ENCODE measurements around the gene MOCOS.

MOCOS gene

DNA sequence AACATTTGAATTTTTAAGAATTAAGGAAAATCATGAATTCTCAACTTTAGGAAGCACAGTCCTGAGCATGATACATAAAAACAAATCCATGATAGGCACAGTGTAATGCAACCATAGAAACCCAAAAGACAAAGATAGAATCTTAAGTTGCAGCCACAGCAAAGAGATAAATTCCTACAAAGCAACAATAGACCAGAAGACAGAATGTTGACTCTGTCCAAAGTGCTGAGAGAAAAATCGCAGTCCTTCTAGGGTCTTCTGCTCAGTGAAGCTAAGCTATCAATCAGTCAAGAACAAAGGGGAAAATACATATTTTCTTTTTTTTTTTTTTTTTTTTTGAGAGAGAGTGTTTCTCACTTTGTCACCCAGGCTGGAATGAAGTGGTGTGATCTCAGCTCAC lies 88.3 kb downstream of the MOCOS start:
- no peak for DNase-seq

DNA sequence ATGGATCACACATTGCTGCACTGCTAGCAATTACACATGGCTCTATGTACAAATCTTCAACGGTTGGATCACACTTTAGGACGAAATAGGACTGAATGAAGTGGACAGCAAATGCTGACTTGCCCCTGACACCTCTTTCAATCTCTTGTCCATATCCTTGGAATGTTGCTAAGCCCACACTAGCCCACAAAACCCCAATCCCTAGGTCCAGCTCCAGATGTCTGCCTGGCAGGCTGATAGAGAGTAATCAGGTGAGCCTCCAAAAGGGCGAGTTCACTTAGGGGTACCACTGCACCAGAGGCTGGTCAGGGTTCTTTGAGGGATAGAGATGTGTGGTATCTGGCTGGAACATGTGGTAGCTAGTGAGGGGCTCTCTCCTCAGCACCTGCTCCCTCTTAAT lies 91.7 kb downstream of the MOCOS start:
- DNase-seq: no peak

DNA sequence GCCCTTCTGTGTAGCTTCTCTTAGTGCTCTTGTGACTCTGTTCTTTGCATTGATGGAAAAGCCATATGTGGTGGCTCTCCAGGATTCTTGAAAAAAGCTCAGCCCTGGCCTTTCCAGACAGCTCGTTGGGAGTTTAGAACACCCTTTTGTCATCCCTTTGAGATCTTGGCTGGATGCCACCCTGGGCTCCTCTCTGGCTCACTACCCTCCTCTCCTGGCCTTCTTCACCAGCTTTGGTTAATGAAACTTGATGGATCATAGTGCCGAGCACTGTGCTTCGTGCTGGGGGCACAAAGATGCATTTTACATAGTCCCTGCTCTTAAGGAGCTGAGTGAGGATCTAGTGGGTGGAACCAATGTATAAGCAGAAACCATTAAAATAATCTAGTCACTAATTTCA lies 94.6 kb downstream of the MOCOS start:
- no peak for DNase-seq

DNA sequence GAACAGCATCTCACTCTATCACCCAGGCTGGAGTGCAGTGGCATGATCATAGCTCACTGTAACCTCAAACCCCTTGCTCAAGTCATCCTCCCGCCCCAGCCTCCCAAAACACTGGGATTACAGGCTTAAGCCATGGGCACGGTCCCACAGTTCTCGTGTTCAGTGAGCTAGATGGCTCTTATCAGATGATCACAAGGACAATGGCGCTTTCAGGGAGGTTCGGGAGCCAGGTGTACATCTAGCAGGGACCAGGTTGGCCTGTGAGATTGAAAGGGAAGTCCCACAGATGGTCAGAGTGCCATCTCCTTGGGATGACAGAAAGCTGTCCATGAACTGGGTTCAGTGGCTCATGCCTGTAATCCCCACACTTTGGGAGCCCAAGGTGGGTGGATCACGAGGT lies 96.2 kb downstream of the MOCOS start:
- no peak for DNase-seq

DNA sequence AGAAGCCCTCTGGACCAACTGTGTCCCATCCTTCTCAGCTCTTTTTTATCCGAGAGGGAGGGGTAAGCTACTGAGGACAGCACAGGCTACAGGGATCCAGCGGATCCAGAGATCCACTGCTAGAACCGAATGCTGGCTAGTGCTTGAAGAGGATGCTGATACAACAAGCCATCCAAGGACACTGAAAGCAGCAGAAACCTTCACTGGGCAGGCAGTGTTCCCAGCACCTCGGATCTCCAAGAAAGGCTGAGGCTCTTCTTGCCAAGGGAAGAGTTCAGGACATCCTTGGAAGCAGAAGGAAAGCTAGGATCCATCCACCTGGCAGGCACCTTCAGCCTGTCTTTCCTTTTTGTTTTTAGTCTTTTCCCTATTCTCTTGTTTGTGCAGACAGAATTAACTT lies 97.0 kb downstream of the MOCOS start:
- no peak for DNase-seq

DNA sequence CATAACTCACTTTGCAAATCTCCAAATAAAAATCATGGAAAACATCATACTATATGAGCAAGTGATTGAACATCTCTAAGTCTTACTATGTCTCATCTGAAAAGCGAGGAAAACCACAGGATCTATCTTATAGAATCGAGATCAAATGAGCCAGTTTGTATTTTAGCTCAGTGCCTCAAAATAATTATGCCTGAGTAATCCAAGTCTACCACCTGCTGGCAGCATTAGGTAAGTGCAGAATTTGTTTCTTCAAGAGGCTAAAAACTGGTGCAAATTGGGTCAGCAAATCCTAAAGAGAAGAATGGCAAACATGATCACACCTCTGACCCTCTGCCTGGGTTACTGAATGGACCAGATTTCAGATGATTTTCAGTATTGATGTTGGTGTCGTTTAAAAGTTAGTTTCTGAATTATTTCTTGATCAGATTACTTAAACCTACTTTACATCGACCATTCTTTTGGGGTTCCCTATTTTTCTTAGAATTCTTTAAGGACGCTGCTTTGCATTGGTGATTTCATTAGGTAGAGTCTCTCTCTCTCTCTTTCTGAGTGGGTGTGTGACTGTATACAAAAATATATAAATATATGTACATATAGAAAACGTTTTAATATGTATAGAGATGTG lies 97.5 kb downstream of the MOCOS start:
- DNase-seq: peak; percentile 69

DNA sequence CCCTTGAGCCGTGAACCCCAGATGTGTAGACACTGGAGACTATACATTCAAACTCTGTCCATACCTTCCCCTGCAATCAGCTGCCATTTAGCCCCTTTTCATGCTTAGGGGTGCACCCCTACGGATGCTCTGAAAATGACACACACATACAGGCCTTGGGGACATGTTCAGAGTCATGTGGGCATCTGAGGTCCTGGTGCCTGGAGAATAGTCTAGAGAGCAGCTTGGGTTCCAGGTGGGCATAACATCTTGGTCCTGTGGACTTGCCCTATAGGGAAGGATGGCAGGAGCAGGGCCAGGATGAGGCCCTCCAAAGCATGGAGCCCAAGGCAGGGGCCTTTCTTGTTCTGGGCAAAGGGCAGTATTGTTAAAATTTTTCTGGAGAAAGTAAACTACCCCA lies 100.4 kb downstream of the MOCOS start:
- no peak for DNase-seq

DNA sequence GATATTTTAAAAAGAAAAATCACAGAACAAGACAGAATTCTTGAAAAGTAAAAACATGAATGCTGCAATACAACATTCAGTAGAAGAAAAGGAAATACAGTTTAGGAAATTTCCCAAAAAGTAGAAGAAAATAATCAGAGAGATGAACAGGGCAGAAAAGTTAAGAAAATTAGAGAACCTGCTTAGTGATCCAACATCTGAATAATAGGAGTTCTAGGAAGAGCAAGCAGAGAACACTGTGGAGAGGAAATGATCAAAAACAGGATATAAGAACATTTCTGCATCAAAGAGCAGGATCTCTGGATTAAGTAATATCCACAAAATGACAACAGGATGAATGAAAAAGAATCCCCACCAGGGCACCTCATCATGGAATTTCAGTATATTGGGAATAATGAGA lies 101.4 kb downstream of the MOCOS start:
- DNase-seq: no peak

DNA sequence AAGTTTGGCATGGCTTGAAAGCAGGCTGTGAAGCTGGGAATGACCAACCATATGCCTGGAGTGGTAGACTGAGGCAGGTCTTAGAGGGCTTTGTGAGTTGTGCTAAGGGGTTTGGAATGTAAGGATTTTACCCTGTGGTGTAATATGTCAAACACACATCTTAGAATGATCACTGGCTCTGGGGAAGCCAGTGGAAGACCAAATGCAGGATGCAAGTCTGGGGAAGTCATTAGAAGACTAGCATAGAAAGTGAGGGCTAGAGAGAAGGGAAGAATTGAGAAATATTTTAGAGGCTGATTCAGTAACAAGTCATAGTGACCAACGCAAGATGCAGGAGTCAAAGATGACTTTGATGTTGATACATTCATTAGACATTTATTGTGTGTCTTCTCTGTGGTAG lies 106.7 kb downstream of the MOCOS start:
- DNase-seq: no peak

DNA sequence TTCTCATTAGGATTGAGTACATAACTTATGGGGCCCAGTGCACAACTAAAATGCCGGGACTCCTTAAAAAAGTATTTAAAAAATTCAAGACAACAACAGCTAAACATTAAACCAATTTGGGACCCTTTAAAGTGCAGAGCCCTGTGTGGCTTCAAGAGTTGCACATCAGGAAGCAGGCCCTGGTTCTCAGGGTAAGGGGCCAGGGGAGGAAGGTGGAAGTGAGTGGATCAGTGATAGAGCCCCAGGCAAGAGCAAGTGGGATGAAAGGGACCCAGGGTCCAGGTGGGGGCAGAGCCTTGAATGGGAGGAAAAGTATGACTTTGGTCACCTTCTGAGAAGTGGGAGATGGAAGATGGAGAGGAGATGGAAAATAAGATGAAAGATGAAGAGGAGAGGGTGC lies 107.9 kb downstream of the MOCOS start:
- DNase-seq: no peak

DNA sequence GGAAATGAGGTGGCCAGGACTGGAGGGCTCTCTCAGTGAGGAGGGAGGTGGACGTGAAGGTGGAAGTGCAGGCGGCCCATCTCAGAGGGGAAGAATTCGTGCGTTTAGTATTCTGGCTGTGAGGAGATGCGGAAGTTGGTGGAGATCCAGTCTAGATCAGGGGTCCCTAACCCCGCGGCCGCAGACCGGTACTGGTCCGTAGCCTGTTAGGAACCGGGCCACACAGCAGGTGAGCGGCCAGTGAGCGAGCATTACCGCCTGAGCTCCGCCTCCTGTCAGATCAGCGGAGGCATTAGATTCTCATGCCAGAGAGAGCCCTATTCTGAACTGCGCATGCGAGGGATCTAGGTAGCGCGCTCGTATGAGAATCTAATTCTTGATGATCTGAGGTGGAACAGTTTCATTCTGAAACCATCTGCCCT lies 108.6 kb downstream of the MOCOS start:
- DNase-seq: peak; percentile 36

DNA sequence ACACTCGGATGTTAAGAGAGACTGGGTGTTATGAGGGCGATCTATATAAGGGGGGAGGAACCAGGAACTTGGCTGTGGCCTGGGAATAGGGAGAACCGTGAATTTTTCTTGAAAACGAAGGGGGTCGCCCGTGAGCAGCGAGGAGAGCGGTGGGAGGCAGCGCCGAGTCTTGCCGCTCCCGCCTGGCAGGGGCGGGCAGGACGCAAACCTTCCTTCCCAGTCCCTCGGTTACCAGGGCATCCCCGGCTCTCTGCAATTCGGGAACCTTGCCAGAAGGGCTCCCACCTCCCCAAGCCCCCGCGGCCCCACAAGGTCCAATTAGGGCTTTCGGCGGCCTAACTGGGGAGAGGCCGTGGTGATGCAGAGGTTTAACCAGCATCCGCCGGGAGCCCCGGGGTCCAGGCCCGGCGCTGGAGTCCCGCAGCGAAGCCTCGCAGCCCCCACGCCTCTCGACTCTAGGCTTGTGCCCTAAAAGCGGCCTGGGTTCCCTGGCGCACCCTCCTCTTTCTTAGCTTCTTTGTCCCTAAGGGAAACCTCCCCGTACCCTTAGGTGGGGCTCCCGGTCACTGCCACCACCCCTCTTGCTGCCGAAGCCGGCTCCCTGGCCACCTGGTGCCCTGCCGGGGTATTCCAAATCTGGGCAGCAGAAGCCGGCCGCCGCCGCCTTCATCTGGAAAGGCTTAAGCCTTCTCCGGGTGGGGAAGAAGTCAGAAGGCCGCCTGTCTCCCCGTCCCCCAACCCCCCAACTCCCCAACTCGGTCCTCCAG lies 109.5 kb downstream of the MOCOS start:
- peak; percentile 83 for DNase-seq

DNA sequence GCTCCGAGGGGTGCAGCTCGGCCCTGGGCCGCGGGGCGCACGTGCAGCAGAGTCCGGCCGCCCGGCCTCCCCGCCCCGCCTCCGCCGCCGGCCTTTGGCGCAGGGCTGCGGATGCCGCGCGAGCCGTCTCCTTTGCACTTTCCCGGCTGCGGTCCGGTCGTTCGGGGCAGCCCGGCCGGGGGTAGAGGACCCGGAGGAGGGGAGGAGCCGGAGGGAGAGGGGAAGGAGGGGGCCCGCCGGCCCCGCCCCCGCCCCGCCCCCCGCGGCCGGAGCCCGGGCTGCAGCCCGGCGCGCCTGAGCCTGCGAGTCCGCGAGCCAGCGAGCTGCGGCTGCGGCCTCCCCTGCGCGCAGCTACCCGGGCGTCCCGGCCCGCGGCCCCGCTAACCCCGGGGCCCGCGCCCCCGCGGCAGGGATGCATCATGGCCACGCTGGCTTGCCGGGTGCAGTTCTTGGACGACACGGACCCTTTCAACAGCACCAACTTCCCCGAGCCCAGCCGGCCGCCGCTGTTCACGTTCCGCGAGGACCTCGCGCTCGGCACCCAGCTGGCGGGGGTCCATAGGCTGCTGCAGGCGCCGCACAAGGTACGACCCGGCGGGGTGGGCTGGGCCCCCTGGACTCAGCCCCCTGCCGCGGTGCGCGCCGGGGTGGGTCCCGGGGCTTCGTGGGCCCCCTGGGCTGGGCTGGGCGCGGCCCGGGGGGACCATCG lies 110.3 kb downstream of the MOCOS start, which contains the start of gene FHOD3:
Gene FHOD3 (plus strand): TSS at position 297 of the 709 bp plus-strand sequence. CDS start 123 bp downstream, at position 420.
- peak; percentile 84 for DNase-seq

DNA sequence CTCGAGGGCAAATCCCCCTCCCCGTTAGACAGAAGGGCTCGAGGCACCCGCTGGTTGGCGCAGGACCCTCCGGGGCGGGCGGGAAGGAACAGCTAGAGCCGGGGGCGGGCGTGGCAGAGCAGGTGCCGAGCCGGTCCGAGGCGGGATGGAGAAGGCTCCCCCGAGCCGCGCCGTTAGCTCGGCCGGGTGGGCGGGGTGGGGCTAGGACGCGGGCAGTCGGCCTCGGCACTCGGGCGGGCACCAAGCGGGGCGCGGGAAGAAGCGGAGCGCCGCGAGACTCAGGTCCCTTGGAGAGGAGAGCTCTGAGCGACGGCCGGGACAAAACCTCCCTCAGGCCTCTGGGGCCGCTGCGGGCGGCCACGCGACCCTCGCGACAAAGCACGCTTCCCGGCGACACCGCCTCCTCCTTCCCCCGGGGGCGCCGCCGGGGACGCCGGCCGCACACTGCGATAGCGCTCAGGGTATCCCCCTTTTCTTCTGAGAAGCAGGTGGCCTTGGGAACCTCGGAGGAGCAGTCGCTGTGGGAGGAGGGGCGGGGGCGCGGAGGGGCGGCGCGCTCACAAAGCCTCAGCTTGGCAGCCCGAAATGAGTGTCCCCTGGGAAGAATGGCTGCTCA lies 110.9 kb downstream of the MOCOS start:
- peak; percentile 53 for DNase-seq

DNA sequence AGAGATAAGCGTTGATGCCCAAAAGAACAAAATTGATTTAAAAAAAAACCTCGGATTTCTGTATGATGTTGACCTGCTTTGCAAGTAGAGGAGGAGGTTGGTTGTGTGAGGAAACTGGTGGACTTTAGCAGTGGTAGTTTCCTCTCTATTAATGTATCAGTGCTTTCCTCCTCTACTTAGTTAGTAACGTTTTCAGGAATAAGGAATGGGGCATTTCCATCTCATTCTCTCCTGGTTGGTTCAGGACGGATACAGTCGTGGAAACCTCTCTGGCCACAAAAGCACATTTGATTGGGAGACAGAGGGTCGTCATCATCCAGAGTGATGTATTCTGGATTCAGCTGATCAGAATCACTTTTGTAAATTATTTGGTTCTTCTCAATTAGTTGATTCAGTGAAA lies 111.7 kb downstream of the MOCOS start:
- DNase-seq: no peak

DNA sequence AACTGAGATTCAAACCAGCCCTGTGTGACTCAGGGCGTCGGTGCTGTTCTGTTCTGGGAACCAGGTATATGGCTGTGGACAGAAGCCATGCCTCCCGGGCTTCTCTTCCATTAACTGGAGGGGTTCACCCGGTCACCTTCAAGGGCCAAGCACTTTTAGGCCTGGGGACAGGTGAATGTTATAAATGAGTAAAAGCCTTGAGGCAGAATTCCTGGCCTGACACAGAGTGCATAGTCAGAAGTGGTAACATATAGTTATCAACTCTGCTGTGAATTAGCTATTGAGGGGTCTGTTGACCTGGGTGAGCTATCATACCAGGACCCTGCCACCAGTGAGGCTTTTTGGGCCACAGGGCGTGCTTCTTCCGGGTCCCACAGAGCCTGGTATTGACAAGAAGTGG lies 112.9 kb downstream of the MOCOS start:
- no peak for DNase-seq

DNA sequence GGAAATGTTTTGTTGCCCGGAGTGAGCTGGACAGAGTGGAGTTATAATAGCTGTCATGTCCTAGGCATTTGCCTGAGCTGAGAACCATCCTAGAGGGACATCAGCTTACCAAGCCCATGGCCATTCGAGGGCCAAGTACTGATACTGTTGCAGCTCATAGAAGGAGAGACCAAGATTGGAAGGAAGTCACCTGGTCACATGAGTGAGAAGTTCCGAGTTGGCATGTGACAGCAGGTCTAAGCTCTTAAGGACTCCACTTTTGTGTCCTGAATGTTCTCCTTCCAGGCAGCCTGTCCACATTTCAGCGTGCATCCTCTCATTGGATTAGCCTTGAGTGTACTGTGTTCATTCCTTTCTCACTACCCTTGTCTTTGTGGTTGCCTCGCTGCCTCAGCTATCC lies 114.6 kb downstream of the MOCOS start:
- DNase-seq: no peak

DNA sequence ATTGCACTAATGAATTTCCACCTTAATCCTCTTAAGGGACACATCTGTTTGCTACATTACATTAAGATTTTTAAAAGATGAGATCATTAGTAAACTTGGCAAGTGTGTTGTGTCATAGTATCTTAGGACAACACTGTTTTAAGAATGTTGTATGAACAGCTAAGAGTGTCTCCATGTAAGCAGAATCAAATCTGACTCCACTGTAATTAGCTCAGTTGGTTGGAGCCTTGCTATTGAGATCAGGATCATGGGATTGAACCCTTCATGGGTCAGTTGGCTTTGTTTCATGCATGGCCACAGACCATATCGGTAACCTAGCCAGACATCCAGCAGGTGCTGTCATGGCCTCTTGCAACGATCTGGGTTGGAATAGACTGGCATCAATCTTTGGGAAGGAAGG lies 115.4 kb downstream of the MOCOS start:
- DNase-seq: no peak

DNA sequence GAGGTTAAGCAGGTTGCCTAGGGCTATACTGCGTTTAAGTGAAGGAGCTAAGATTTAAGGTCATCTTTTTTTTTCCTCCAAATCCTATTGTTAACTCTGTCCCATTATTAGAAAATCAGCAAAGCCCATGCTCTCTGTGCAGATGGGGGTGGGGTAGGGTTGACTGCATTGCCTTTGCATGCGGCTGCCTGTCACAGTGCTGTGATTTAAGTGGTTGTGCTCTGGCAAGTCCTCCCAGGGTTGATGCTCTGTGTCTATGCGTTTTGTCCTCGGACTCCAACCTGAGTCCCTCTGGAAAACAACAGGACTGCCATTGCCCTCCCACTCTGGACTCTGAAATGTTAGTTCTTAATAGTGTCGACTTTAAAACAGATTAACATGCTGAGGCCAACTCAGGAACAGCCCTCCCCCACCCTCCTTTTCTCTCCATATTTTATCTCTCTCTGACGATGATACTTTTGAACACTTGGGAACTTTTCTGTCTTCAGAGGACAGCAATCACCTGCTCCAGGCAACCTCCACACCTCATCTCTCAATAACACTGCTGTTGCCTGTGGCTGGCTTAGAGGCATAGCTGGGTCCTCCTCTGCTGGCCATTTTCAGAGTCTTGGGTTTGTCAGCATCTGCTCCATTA lies 116.0 kb downstream of the MOCOS start:
- no peak for DNase-seq

DNA sequence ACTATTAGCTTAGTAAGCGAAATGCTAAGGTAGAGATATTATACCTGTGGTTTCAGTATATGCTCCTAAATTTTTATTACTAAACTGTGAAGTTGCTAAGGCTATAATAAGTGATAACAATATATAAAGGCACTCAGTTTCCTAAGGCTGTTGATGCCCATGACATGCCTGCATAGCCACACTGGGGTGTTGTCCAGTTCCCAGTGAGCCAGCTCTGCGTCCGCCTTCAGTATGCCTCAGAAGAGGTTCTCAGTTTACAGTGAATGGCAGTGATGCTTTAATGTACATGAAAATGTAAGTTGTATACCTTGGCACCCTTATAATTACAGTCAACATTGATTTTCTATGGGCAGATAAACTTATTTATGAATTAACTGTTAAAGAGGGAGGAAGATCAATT lies 117.4 kb downstream of the MOCOS start:
- DNase-seq: no peak

DNA sequence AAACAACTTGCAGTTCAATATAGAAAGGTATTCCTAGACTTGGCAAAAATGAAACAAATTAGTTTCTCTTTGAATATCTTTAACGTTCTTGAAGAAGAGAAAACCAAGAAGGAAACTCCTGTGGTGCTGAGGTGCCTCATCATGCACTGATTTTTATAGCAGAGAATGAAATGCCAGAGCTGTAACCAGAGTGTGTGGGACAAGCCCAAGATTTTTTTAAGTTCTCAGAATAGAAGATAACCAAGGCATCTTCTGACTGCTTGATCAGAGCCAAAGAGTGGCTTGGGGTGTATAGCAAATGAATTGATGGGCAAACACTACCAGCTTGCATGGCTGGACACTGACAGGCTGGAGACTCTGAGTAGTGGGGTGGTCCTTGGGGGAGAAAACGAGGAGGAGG lies 118.1 kb downstream of the MOCOS start:
- no peak for DNase-seq

DNA sequence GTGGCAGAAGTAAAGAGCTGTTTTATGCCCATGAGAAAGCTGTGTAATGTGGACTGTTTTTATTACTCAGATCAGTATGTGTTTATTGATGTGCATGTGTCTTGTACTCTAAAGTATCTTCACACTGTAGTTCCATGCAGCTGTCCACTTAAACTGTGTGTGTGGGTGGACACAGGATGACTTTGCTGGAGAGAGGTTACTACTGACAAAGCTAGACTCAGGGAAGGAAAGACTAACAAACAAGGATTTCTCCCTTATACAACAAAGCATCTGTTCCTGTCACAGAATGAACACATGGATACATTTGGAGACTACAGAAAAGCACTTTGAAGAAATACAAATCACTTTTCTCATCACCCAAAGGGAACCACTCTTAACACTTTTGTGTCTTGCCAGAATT lies 120.2 kb downstream of the MOCOS start:
- DNase-seq: no peak
